GM19395 (cell line): ENCODE measurements around the gene PPP2R5D.

Experiments
- ATAC-seq: cut with Tn5 transposase; IDR thresholded peaks from one replicate; pipeline ENCODE4 v1.9.1; 2021; ENCODE audit warnings: mild to moderate bottlenecking, moderate library complexity; ENCODE audit not compliant: unreplicated experiment

Gene PPP2R5D

GRCh38 chr6:42963179-42963854 lies 21.1 kb upstream of the PPP2R5D start:
- ATAC-seq = no peak

DNA sequence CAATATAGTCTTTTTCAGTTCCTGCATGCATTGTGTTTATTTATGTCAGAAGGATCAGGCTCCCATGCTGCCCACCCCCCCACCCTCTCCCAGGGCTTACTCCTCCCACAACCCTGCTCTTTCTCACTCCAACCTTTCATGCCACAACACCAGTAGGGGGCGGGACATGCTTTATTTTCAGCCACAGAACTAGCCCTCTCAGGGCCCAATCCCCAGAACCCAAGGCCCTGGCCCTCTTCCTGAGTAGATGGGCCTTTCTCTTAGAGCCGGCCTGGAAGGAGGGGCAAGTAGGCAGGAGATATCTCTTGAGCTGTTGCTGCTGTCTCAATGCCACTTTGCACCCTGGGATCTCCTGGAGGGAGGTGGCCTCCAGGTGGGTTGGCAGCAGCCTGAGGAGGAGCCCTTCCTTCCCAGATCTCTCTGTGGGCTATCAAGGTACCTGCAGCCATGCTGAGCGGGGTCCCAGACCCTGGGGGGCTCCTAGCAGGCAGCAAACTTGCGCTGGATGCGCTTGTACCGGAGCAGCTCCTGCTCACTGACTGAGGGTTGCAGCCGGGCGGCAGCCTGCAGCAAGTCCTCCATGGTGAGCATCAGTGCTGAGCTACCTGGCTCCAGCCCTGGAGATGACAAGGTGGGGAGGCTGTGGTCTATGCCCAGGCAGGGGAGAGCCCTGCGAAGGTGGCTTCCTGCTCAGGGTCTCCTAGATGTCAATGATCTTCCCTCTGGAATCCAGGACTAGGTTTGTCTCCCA lies 20.3 kb upstream of the PPP2R5D start:
- ATAC-seq = no peak

DNA sequence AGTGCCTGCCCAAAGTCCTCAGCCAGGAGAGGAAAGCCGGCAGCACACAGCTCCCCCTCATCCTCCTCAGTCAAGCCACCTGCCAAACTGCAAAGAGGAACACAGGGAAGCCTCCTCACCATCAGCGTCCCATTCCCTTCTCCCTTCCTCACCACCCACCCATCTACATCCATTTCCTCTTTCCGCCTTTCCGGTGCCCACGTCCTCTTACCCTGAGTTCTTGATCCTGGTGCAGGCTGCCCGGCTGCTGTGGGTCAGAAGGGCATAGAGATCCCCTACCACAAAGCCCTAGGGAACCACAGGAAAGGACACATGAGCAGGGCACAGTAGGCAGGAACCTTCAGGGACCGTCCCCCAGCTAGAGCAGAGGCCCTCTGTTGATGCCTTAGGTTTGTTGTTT lies 17.8 kb upstream of the PPP2R5D start:
- ATAC-seq = no peak

DNA sequence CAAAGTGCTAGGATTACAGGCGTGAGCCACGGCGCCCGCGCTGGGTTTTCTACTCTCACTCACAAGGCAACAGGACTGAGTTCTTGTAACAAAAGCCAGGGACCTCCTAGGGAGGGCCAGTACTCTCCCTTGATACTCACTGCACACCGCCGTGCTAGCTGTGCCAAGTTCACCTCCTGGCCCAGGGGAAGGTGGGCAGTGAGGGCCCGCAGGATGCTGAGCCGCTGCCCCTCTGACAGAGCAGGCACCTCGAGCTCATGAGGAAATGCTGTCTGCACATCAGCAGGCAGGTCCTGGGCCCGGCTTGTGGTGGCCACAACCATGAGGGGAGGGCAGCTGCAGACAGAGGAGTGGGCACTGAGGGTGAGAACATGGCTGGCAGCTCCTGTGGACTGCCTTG lies 17.1 kb upstream of the PPP2R5D start:
- ATAC-seq = no peak

- ATAC-seq = no peak
Measured at GRCh38 chr6:42968126-42968701, 16.2 kb upstream of the PPP2R5D start.

- no peak for ATAC-seq
Measured at GRCh38 chr6:42968783-42969182, 15.6 kb upstream of the PPP2R5D start.

DNA sequence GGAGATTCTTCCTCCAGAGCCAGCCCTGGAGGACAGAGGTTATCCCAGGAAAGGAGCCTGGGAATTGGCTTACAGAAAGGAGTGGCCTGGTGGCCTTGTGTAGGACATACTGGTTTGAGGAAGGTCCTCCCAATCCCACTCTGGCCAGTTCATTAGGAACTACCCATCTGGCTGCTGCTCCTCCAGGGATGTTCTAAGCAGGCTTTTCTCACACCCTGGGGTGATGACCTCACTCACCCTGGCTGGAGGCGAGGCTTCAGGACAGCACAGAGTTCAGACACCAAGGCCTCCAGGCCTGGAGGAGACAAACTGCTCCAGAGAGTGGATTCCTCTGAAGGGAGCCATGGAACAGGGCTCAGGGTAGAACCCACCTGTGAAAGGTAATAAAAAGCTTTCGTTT lies 14.9 kb upstream of the PPP2R5D start:
- ATAC-seq = no peak

GRCh38 chr6:42969934-42970333 lies 14.4 kb upstream of the PPP2R5D start:
- ATAC-seq = no peak

DNA sequence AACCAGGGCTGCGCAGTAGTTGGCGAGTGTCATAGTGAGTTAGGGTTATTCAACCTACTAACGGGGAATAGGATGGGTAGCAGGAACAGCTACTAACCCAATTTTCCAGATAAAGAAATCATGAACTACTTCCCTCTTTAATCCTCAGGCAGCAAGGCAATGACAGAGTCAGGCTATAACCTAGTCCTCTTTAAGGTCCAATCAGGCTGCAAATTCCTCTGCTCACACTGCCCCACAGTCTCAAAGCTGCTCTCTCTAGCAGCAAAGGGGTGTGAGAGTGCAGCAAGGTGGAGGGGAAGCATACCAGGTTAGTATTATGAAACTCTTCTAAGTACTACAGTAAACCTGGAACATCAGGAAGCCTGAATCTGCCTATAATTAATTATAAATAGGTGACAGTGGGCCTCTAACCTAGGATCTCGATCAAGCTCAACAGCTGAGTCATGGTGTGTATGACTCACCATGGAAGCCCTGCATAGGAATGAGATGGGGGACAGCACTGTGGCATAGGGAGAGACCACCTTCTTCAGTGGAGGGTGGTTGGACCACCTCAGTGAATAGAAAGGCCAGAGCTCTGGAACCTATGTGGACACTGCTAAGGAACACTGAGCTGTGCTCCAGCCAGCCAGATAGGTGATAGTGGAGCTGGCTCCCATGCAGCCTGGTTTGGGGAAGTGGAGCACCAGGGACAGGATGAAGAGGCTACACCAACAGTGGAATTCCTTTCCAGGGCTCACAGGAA lies 13.3 kb upstream of the PPP2R5D start:
- ATAC-seq = no peak

GRCh38 chr6:42971746-42972327 lies 12.5 kb upstream of the PPP2R5D start:
- no peak for ATAC-seq

DNA sequence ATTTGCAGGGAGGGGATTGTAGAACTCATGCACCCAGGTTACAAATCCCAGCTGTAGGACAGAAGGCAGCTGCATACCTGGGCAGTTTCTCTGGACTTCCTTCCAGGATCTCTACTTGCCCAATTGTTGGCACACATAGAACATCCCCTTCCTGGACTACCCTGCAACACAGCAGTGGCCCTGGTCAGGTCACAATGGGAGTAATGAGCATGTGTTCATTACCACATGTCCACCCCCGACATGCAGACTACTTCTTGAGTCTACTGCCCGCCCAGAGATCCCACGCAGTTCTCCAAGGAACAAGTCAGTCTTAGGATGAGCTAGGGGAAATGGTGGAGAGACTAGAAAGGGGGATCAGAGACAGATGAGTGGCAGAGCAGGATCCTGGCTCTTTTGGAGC lies 10.4 kb upstream of the PPP2R5D start:
- ATAC-seq = no peak

- no peak for ATAC-seq
Measured at GRCh38 chr6:42974919-42975505, 9.4 kb upstream of the PPP2R5D start.

GRCh38 chr6:42978487-42978838 lies 5.9 kb upstream of the PPP2R5D start:
- ATAC-seq = peak; percentile 26

GRCh38 chr6:42978839-42979522 lies 5.4 kb upstream of the PPP2R5D start, which contains the start of gene PEX6:
Gene PEX6, minus strand, starts transcription at chr6:42979181. Its CDS starts 31 bp downstream, at chr6:42979150.
- ATAC-seq = peak; percentile 93

- ATAC-seq = peak; percentile 9
Measured at GRCh38 chr6:42979523-42980177, 4.7 kb upstream of the PPP2R5D start.

- ATAC-seq = no peak
Measured at GRCh38 chr6:42981836-42982235, 2.5 kb upstream of the PPP2R5D start.

GRCh38 chr6:42984924-42985475 lies 630 bp downstream of the PPP2R5D start:
- ATAC-seq = no peak

DNA sequence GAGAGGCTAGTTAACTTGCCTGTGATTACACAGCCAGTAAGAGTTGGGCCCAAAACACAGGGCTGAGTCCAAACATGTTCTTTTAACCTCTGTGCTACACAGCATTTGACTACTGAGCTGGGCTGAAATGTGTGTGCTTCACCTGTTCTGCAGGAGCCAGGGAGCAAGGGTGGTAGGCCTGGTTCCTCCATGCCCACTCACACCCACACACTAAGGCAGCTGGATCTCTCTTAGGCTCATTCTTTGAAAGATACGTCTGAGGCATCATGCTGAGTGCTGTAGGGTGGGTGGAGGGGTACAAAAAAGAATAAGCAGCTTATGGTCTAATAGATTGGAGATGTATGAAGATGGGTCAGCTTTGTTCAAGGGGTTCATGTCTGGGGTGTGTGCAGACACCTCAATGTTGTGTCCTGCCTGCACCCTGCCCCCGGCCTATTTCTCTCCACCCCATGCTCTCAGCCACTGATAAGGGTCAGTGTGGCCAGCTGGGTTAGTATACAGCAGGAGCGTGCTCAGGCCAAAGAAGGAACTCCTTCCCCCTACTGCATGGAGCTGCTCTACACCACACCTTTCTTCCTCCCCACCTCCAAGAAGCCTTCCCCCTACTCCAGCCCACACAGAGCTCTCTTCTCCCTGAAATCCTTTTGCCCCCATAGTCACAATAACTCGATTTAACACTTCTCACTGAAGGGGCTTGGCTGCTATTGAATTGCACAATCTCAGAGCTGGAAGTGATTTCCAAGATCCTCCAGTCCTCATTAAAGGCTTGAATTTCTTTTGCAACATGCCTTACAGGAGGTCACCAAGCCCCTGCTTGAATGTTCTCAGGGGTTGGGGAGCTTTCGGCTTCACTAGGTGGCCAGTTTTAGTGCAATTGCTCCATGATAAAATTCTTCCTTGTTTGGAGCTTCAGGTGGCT lies 3.4 kb downstream of the PPP2R5D start:
- no peak for ATAC-seq
